SK-N-MC (cell line): ENCODE data around the gene FANCE.

ENCODE experiments used
- EZH2 ChIP-seq: fragments of 200-600 bp; sonication (generic); IDR thresholded peaks from one replicate; pipeline ENCODE4 v1.6.1; 2017; ENCODE audit warnings: antibody characterized with exemption
- FOXP2 ChIP-seq: optimal IDR thresholded peaks from 2 replicates; pipeline ENCODE3; 2011; ENCODE audit warnings: mild to moderate bottlenecking, moderate library complexity; ENCODE audit not compliant: insufficient read depth; ENCODE audit errors: extremely low read length, control extremely low read depth
- POLR2AphosphoS5 ChIP-seq: IDR thresholded peaks from 2 replicates; pipeline ENCODE4 v1.6.1; 2012; ENCODE audit warnings: mild to moderate bottlenecking, low read depth, low read length, borderline replicate concordance

DNA sequence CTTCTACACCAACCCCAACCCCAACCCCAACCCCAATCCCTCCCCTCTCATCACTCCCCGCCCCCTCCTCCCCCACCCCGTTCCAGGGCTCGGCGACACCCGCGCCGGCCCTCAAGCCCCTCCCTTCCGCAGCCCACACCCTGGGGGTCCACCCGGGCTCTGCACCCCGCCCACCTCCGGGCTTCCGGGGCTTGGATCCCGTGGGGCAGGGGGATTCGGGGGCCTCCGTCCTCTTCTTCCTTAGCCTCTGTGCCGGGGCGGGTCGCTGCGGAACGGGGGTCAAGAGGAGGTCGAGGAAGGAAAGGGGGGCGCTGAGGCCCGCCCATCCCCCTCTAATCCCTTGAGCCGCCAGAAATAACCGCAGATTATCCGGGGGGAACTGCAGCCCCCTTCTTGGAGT lies 59.9 kb downstream of the FANCE start:
- TF ChIP-seq POLR2AphosphoS5 (no peak), EZH2 (no peak), FOXP2 (no peak)
